ENCODE measurements around the gene COPG2. TPM values are rescaled to one million over a fixed set of nuclear protein-coding genes. Genes with fewer than 3 reads are reported as not detected.

The COPG2 gene
- total and polyA plus RNA-seq, 2 donors (not counting 1 experiment from before 2014, with no cell fraction given) = 6.1 to 13.4 TPM

- peaks cover 23% of the 10 kb centered on the region for H3K27me3 Mint-ChIP-seq
- ATAC-seq (ENCODE audit: low read depth) = no peak
Measured at GRCh38 chr7:130494431-130494858, 174.1 kb downstream of the COPG2 start.

More at GRCh38 chr7:130494431-130494858, 174.1 kb downstream of the COPG2 start:
- Mint-ChIP-seq H3K9me3 (ENCODE audit: insufficient read depth) (no peaks in the 10 kb centered on the region), H3K27ac (no peak overlapping the region), H3K4me1 (peaks cover 19% of the 10 kb centered on the region), H3K4me3 (no peak overlapping the region)
- H2AFZ ChIP-seq (ENCODE audit: insufficient read depth, low read depth, low read length, poor library complexity, severe bottlenecking) = no peak overlapping the region
- no CpG with 5 or more reads among the region's 2 CpGs for WGBS (ENCODE audit: insufficient coverage)
- no peak overlapping the region for H3K27ac ChIP-seq (ENCODE audit: low read length in 2 of 2)
- H4K20me1 ChIP-seq (ENCODE audit: control insufficient read depth, insufficient read depth, low read length, poor library complexity, severe bottlenecking) = no peaks in the 10 kb centered on the region
- no peak overlapping the region for H3K4me3 ChIP-seq (ENCODE audit: control extremely low read depth in 1 of 5, extremely low read depth in 1 of 5, insufficient read depth in 1 of 5, low read depth in 2 of 5, low read length in 4 of 5)
- H3K79me2 ChIP-seq (ENCODE audit: control insufficient read depth, insufficient read depth, low read length) = no peaks in the 10 kb centered on the region
- intact Hi-C loops (cut with micrococcal nuclease) = no loop called here
- no peaks in the 10 kb centered on the region for H3K36me3 ChIP-seq (replicated peaks in 1 of 2; ENCODE audit: control extremely low read depth in 1 of 2, control insufficient read depth in 1 of 2, extremely low read depth in 1 of 2, insufficient read depth in 2 of 2, low read length in 1 of 2)
- H3K9me3 ChIP-seq (ENCODE audit: control extremely low read depth in 1 of 3, control insufficient read depth in 2 of 3, insufficient read depth in 1 of 3, low read length in 2 of 3) = peaks cover 0 to 18% (median 0%) of the 10 kb centered on the region in 3 donors
- TF ChIP-seq EZH2 (IDR thresholded peaks at IDR 0.05; ENCODE audit: borderline replicate concordance, insufficient read depth, low read depth, low read length, poor library complexity, severe bottlenecking) (no peak), CTCF (IDR thresholded peaks at IDR 0.05) (no peak)
- peaks cover 0 to 31% (median 8%) of the 10 kb centered on the region in 4 experiments for H3K27me3 ChIP-seq (replicated peaks in 1 of 4; ENCODE audit: control extremely low read depth in 1 of 4, control insufficient read depth in 3 of 4, insufficient read depth in 4 of 4, low read length in 3 of 4)
- no peak overlapping the region for H3K4me2 ChIP-seq (replicated peaks; ENCODE audit: low read depth, low read length, poor library complexity, severe bottlenecking)
- CTCF ChIA-PET = no interaction called here
- no peak overlapping the region for H3K9ac ChIP-seq (ENCODE audit: low read length)
- no peak for DNase-seq
- peaks cover 24 to 26% of the 10 kb centered on the region in 2 donors for H3K4me1 ChIP-seq (ENCODE audit: control insufficient read depth in 2 of 2, insufficient read depth in 2 of 2, low read length in 2 of 2)
- POLR2A ChIA-PET = no interaction called here

Measured in B cell (primary cell).